Upper lobe of left lung (tissue), 4 donors: ENCODE results near the gene GVQW3.

Experiments used
- EP300 ChIP-seq, 4 donors: sonication (generic); formaldehyde crosslinking; IDR thresholded peaks; one replicate each; pipeline ENCODE4 v1.5.1; 2017; ENCODE audit warnings: antibody characterized with exemption in 4 of 4, control low read depth in 2 of 4
- POLR2A ChIP-seq, 4 donors: fragments of 450-650 bp; IDR thresholded peaks; one replicate each; pipeline ENCODE4 v1.5.1; 2016 to 2017; ENCODE audit warnings: antibody characterized with exemption in 4 of 4, mild to moderate bottlenecking in 2 of 4

- TF ChIP-seq POLR2A (IDR thresholded peaks at IDR 0.05) (no peak), EP300 (IDR thresholded peaks at IDR 0.05) (no peak)
Observed at GRCh38 chr11:76455331-76455730, 74.2 kb downstream of the GVQW3 start.
